PC-3 (cell line): ENCODE data around the gene LTBP1.

Source experiments
- CTCF ChIP-seq: fragments of 300-600 bp; sonication (generic); conservative IDR thresholded peaks from 2 replicates; pipeline ENCODE4 v1.5.1; 2017; ENCODE audit warnings: antibody characterized with exemption, low read depth, mild to moderate bottlenecking, low read length
- EZH2phosphoT487 ChIP-seq: fragments of 300-600 bp; sonication (generic); IDR thresholded peaks from 2 replicates; pipeline ENCODE4 v1.6.1; 2018; ENCODE audit warnings: mild to moderate bottlenecking, antibody characterized with exemption, low read length, borderline replicate concordance

GRCh38 chr2:33042265-33042664 lies 95.5 kb downstream of the LTBP1 start:
- TF ChIP-seq CTCF (no peak), EZH2phosphoT487 (no peak)
